ENCODE measurements around the gene MCOLN2.

MCOLN2 gene

DNA sequence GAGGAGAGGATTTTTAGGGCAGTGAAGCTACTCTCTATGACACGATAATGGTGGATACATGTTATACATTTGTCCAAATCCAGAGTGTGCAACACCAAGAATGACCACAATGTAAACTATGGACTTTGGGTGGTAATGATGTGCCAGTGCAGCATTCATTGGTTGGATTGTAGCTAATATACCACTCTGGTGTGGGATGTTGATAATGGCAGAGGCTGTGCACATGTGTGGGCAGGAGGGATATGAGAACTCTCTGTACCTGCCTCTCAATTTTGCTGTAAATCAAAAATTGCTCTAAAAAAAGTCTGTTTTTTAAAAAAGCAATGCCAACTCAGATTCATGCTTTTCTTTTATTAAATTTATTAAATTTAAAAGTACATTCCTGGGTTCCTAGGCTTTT, 76.8 kb downstream of the MCOLN2 start:
- TF ChIP-seq, protein P1, sequence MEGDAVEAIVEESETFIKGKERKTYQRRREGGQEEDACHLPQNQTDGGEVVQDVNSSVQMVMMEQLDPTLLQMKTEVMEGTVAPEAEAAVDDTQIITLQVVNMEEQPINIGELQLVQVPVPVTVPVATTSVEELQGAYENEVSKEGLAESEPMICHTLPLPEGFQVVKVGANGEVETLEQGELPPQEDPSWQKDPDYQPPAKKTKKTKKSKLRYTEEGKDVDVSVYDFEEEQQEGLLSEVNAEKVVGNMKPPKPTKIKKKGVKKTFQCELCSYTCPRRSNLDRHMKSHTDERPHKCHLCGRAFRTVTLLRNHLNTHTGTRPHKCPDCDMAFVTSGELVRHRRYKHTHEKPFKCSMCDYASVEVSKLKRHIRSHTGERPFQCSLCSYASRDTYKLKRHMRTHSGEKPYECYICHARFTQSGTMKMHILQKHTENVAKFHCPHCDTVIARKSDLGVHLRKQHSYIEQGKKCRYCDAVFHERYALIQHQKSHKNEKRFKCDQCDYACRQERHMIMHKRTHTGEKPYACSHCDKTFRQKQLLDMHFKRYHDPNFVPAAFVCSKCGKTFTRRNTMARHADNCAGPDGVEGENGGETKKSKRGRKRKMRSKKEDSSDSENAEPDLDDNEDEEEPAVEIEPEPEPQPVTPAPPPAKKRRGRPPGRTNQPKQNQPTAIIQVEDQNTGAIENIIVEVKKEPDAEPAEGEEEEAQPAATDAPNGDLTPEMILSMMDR (IDR thresholded peaks at IDR 0.05), result no peak

DNA sequence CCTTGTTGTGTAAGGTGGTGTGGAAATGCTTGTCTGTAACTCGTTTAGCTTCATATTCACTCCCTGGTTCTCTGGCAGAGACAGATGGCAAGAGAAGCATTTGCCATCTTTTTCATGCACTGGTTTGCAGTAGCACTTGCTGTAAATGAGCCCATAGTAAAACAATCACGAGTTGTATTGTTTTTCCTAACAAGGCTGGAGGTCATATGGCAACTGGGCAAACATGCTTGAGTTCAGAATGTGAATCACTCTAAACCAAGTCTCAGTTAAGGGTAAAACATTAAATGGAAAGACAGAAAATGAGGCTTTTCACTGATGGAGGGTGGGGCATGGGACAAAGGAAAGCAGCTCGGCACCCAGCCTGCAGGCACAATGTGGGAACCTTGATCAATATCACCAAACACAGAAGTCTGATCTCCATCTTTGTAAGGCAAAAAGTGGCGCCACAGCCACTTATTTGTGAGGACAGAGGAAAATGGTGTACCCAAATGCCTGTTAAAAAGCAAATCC, 77.4 kb downstream of the MCOLN2 start:
- TF ChIP-seq, protein P1 (IDR thresholded peaks at IDR 0.05), result no peak

DNA sequence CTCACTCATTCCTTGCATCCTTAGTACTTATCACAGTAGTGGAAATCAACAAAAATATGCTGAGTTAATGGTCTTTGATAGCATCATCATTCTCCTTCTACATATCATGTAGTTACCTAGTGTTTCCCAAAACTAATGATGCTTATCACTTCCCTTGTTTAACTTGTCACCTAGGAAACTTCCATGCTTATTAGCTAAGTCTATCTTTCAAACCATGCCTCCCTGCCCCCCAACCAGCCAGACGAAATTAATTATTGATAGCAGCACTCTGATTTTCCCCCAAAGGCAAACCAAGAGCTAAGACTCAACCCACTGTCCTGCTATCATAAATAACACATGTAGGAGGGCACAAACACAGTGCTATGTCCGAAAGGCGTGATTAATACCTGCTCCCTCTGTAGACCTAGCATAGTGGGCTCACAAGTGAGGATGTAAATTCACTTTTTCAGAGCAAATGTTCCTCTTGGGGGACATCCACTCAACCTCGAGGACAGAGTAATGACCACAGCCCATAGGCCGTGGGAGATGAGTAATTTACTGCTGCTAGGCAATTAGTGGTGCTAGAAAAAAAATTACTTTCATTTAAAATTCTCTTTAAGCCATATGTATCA, 78.1 kb downstream of the MCOLN2 start:
- TF ChIP-seq, protein P1 (IDR thresholded peaks at IDR 0.05), result no peak

DNA sequence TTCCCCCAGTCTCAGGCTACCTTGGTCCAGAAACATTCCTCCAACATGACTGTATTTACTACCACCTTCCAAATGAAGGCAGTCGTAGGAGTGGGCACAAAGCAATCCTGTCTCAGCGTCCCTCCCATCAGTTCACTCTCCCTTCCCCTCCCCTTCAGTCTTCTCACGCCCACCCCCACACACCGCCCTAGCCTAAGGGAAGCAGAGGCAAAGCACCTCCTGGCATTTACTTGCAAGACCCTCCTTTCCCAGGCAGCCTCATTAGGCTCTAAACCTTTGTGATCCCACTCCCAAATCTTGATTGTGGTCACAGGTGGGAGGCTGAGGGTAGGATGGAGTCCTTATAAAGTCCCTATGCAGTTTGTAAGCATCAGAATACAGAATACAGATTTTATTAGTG, 80.0 kb downstream of the MCOLN2 start:
- TF ChIP-seq, protein P1 (IDR thresholded peaks at IDR 0.05), result no peak

DNA sequence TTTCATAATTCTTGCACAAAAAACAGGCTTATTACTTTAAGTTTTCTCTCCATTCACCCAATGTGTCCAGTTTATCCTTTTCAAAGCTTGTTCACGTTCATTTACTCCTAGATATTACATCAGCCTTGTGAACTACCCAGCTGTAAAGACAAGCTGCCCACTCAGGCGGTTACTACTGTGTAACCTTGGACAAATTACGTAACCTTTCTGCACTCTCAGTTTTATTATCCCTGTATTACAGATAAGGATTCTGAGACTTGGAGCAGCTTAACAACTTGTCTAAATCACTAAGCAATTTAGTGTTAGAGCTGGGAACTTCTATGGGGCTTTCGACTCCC, 83.4 kb downstream of the MCOLN2 start:
- TF ChIP-seq, protein P1 (IDR thresholded peaks at IDR 0.05), result no peak

DNA sequence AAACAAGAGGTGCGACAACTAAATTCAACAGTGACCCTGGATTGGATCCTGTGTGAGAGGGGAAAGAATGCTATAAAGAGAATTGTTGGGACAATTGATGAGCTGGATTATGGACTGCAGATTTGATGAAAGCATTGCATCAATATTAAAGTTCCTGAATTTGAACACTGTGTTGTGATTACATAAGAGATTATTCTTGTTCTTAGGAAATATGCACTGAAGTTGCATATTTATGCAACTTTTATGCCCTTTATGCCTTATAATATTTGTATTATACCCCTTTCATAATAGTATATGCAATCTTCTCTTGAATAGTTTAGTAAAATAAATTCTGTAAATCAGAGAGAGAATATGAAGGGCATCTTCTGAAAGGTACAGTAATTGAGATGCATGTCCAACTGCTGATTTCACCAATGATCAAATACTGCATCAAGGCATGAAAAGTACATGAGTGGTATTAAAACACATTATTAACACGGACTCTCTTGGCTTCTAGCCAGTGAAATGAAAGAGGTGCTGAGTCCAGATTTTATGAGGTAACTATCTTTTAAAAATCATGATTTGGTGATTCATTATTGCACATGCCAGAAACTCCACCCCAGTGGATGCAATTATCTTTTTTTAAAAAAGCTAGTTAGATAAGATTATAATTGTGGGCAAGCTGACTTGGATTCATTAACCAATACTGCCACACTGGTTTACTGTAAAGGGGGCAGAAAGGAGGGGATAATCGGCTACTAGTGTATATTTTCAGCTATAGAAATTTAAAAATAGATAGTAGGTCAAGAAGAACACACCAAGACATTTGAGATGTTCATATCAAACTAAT, 84.0 kb downstream of the MCOLN2 start:
- TF ChIP-seq, protein P1 (IDR thresholded peaks at IDR 0.05), result no peak

DNA sequence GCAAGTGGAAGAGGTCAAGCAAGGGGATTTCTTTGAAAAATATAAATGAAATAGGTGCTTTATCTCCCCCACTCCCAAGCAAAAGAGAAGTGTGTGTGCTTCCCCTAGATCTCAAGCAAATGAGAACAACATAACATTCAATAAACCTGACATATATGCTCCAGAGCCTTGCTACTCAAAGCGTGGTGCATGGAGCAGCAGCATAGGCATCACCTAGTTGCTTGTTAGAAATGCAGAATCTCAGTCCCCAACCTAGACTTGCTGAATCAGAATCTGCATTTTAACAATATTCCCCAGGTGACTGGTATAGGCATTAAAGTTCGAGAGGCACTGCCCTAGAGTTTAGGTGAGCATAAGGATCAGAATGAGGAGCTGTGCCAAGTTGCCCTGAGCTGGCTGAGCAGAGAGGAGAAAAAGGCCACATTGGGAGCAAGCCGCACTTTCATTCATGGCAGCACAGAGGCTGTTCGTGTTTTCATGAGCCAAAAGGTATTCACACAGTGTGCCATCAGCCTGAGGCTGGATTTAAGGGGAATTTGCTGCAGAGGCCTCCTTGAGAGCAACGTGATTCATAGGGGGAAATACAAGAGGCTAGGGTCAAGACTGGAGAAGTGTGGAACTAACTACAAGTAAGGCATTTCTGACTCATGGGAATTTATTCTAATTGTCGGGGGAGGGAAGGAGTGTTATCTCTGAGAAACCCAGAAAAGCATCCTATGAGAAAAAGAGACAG, 89.7 kb downstream of the MCOLN2 start:
- TF ChIP-seq, protein P1 (IDR thresholded peaks at IDR 0.05), result no peak
